Right cardiac atrium (tissue), 5 donors: ENCODE results near the gene PLEKHO2. TPM values are rescaled to one million over a fixed set of nuclear protein-coding genes. Genes with fewer than 3 reads are reported as not detected.
A peak's percentile ranks its signal among the peaks of the same experiment; 100 is the strongest.

Source experiments
- ATAC-seq, 2 donors: fragments of 200-7000 bp; cut with Tn5 transposase; one replicate each; pipeline versions ENCODE4 v1.8.0 to v1.9.1; 2020; ENCODE audit warnings: moderate library complexity in 2 of 2, mild to moderate bottlenecking in 1 of 2
- DNase-seq, 3 donors: peaks; one replicate each; pipeline ENCODE4 v3.0.0-alpha.2; 2020
- H3K27ac ChIP-seq: one replicate; pipeline ENCODE4 v1.5.1; 2013; ENCODE audit warnings: mild to moderate bottlenecking, low read length, control low read depth, moderate library complexity
- H3K27me3 ChIP-seq: one replicate; pipeline ENCODE4 v1.6.1; 2013; ENCODE audit not compliant: control insufficient read depth, insufficient read depth
- H3K4me1 ChIP-seq: one replicate; pipeline ENCODE4 v1.6.1; 2013; ENCODE audit warnings: low read length; ENCODE audit not compliant: control insufficient read depth, insufficient read depth
- H3K4me3 ChIP-seq: one replicate; pipeline ENCODE4 v1.5.1; 2013; ENCODE audit warnings: low read length, control low read depth
- H3K9me3 ChIP-seq: one replicate; pipeline ENCODE4 v1.6.1; 2013; ENCODE audit warnings: low read length; ENCODE audit not compliant: control insufficient read depth
- WGBS: extraction: QIAGEN DNeasy Blood & Tissue Kit; methylation state at CpG from one replicate; pipeline ENCODE4 v1.1.7; 2013; 5-methylcytosine and 5-hydroxymethylcytosine counted together
- intact Hi-C, 4 donors: fragments of 100-400 bp; cut with DNase I; formaldehyde crosslinking; loops; one replicate each; pipeline versions ENCODE4 v1.11.0 to v1.14.0; 2022 to 2023
- polyA plus RNA-seq: library from polyadenylated mRNA; stranded (reverse); fragments of 200-250 nt; gene quantifications from one replicate; pipeline ENCODE4 v1.2.3, GENCODE V29; 2013
- total RNA-seq, 4 donors: library from RNA; stranded (reverse); fragmentation: NEBNext Ultra II Directional; extraction: Animal tissue kit (Norgen Biotek cat#: 25700); gene quantifications; one replicate each; pipeline ENCODE4 v1.2.1, GENCODE V29; 2021
- donor health status: healthy with polysubstance abuse.
- donor health status: DM: no; HTN: yes; CAD: no.
- donor health status: DM: no; HTN: no; CAD: no.
- donor health status: DM: no; HTN: yes; CAD: no; lungs with severe emphysema.
- donor health status: DM: yes; HTN: yes; CAD: no.

PLEKHO2 gene
- total and polyA plus RNA-seq, 5 donors: 11.6 to 22.3 (median 12.6) TPM

DNA sequence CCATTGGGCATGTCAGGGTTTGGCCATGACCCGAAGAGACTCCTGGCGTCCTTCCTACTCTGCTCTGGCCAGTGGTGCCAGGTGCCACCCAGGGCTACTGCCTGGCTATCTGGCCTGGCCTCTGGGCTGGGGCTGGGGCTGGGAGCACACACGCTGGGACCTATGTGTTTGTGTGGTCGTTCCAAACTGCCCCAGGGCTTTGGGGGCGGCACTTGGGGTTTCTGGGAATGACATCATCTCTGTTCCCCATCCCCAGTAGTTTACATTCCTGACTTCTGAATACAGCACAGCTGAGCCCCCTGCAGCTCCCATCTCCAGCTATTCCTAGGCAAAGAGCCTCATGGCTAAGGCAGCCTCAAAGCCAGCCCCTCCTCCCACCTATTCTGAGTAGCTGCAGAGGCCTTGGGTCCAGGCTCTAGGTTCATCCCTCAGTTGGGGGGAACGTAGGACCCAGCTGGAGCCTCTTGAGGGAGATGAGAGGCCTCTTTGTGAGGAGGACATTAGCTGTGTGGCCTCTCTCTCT is 24.3 kb downstream of the PLEKHO2 start:
- WGBS: 64% methylated on average over 6 of the region's 6 CpGs
- DNase-seq: peak in 1 of 3 donors; percentile 25
- ATAC-seq: no peak
- Histone ChIP-seq H3K9me3 (no peaks in the 10 kb centered on the region), H3K4me3 (no peak overlapping the region), H3K27me3 (no peaks in the 10 kb centered on the region), H3K27ac (no peak overlapping the region), H3K4me1 (no peaks in the 10 kb centered on the region)
- intact Hi-C loops: no loop called here

- Histone ChIP-seq H3K27ac (no peak overlapping the region), H3K4me1 (no peaks in the 10 kb centered on the region), H3K9me3 (no peaks in the 10 kb centered on the region), H3K27me3 (no peaks in the 10 kb centered on the region), H3K4me3 (no peak overlapping the region)
- intact Hi-C loops: no loop called here
- DNase-seq (no peak), ATAC-seq (no peak)
Observed at GRCh38 chr15:64869501-64869900, 27.8 kb downstream of the PLEKHO2 start.

DNA sequence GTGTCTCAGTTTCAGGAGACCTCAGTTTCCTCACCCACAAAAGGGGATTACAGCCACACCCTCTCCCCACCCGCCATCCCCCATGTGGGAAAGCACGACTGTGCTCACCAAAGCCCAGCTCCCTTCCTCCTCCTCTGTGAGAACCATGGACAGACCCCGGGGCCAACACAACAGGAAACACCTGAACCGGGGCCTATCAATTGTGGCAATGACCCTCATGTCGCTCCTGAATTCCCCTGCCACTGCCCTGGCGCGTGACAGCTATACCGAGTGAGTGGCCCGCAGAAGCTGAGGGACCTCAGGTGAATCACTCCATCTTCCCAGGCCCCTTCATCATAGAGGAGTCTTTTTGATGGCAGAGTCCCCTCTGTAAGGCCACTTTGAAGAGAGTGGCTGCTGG is 28.6 kb downstream of the PLEKHO2 start:
- DNase-seq (peak in 1 of 3 donors; percentile 46), ATAC-seq (no peak)
- Histone ChIP-seq H3K4me1 (no peaks in the 10 kb centered on the region), H3K27ac (no peak overlapping the region), H3K27me3 (no peaks in the 10 kb centered on the region), H3K4me3 (no peak overlapping the region), H3K9me3 (no peaks in the 10 kb centered on the region)
- intact Hi-C loops: no loop called here
- WGBS: 64% methylated on average over 9 of the region's 9 CpGs

DNA sequence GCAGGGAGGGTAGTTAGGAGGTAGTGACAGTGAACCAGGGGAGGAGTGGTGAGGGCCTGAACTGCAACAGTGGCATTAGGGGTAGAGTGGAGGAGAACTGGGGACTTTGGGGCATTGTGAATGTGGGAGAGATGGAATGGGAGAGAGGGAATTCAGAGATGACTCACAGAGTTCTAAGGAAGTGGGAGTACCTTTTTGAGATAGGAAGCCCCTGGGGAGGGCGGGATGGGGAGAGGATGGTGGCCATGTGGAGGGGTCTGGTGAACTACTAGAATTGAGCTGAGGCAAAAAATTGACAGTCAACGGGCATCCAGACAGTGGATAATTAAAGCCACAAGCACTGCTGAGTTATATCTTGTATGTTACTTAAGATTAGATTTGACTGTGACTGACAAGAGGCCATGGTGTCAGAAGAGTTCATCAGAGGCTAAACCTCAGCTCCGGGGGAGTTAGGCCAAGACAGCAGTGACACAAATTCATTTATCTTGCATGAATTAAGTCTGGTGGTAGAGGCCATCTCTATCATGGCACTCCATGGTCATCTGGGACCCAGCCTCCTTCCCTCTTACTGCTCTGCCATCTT is 34.0 kb downstream of the PLEKHO2 start:
- Histone ChIP-seq H3K9me3 (no peaks in the 10 kb centered on the region), H3K4me3 (no peak overlapping the region), H3K4me1 (peaks cover 2% of the 10 kb centered on the region), H3K27ac (no peak overlapping the region), H3K27me3 (no peaks in the 10 kb centered on the region)
- ATAC-seq (no peak), DNase-seq (peak in 1 of 3 donors; percentile 10)
- intact Hi-C loops: no loop called here
- 68% methylated on average over 3 of the region's 3 CpGs for WGBS

DNA sequence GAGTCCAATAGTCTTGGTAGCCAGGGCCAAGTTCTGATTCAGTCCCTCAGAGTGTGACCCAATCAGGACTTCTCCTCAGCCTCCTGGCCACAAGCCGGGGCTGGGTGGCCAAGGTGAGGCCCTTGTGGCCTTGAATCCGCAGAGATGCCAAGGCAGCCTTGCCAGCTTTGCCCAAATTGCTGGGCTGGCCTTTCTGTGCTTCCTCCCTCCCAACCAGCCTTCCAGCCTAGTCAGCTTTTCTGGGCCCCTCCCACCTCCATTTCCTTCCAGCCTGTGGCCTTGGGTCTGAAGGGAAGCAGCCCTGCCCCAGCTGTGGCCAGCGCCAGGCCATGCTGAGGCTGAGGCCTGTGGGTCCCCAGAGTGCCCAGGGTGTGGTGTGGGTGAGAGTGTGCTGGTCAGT is 35.7 kb downstream of the PLEKHO2 start:
- peak overlapping the region; percentile 34 for H3K27ac ChIP-seq
- no peaks in the 10 kb centered on the region for H3K27me3 ChIP-seq
- peaks cover 2% of the 10 kb centered on the region for H3K4me1 ChIP-seq
- WGBS: 49% methylated on average over 3 of the region's 3 CpGs
- ATAC-seq: peak; percentile 89 to 91
- peak; percentile 85 to 93 (median 93) for DNase-seq
- no peaks in the 10 kb centered on the region for H3K9me3 ChIP-seq
- no peak overlapping the region for H3K4me3 ChIP-seq
- intact Hi-C loops: no loop called here

DNA sequence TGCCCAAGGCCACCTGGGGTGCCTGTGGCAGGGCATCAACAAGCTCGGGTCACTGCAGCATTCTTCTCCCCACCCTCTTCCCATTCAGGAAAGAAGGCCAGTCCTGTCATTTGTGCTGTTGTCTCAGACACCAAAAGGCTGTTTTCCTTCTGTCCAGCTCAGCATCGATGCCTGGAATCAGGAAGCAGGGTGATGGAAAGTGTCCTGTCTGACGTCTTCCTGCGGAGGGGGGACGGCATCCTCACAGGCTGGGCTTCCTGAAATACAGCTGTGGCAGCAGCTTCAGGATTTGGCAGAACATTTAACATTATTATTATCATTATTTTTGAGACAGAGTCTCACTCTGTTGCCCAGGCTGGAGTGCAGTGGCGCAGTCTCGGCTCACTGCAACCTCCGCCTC is 37.0 kb downstream of the PLEKHO2 start:
- intact Hi-C loops: no loop called here
- WGBS: 55% methylated on average over 8 of the region's 8 CpGs
- Histone ChIP-seq H3K27ac (peak overlapping the region; percentile 47), H3K27me3 (no peaks in the 10 kb centered on the region), H3K9me3 (no peaks in the 10 kb centered on the region), H3K4me3 (no peak overlapping the region), H3K4me1 (peaks cover 4% of the 10 kb centered on the region)
- ATAC-seq: peak; percentile 22 to 47
- no peak for DNase-seq

- H3K4me3 ChIP-seq: no peak overlapping the region
- WGBS: 58% methylated on average over 5 of the region's 5 CpGs
- H3K9me3 ChIP-seq: no peaks in the 10 kb centered on the region
- H3K4me1 ChIP-seq: peaks cover 8% of the 10 kb centered on the region
- DNase-seq (no peak), ATAC-seq (peak; percentile 53 to 62)
- intact Hi-C loops: no loop called here
- H3K27ac ChIP-seq: peak overlapping the region; percentile 78
- H3K27me3 ChIP-seq: no peaks in the 10 kb centered on the region
Observed at GRCh38 chr15:64883100-64883581, 41.4 kb downstream of the PLEKHO2 start.

DNA sequence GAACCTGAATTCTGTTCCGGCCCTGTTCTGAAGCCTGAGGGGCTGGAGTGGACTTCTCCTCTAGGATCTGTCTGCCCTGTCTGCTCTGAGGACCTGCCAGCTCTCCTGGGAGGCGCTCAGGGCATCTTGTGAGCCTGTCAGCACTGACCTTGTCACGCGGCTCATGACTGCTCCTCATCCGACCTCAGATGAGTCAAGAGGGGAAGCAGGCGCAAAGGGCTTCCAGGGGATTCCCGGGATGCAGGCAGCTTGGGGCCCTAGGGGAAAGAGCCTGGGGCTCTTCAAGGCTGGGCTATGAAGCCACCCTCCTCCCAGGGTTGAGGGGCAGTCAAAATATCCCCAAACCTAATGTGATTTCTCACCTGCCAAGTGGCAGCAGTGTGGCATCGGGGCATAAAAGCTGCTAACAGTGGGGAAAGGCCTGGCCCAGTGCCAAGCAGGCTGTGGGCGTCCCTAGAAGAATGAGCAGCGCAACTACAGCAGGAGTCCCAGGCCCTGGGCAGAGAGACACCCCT is 42.3 kb downstream of the PLEKHO2 start:
- H3K27ac ChIP-seq: peak overlapping the region; percentile 78
- 17% methylated on average over 10 of the region's 10 CpGs for WGBS
- DNase-seq (peak; percentile 81 to 86 (median 86)), ATAC-seq (peak; percentile 76 to 86)
- H3K9me3 ChIP-seq: no peaks in the 10 kb centered on the region
- H3K27me3 ChIP-seq: no peaks in the 10 kb centered on the region
- H3K4me1 ChIP-seq: peaks cover 8% of the 10 kb centered on the region
- intact Hi-C loops: no loop called here
- no peak overlapping the region for H3K4me3 ChIP-seq

- Histone ChIP-seq H3K27me3 (no peaks in the 10 kb centered on the region), H3K27ac (no peak overlapping the region), H3K9me3 (no peaks in the 10 kb centered on the region), H3K4me1 (peaks cover 8% of the 10 kb centered on the region), H3K4me3 (no peak overlapping the region)
- ATAC-seq (no peak), DNase-seq (no peak)
- 88% methylated on average over 5 of the region's 5 CpGs for WGBS
- intact Hi-C loops: no loop called here
Observed at GRCh38 chr15:64884679-64885078, 43.0 kb downstream of the PLEKHO2 start.

DNA sequence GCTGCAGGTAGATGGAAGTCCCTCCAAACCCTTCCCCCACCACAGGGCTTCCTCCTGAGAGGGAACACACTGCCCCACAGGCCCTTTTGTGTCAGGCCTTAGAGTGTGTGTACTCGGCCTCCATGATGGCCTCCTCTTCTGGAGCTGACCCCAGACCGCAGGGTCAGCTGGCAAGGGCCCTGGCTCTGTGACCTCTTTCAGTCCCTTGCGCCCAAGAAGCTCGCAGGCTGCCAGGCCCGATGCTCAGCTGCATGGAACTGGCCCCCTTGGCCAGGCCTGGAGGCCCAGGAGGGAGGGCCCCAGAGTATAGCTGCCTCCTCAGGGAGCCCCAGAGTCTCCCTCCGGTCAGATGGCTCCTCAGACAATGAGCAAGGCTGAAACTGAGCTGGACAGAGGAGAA is 46.6 kb downstream of the PLEKHO2 start:
- intact Hi-C loops: no loop called here
- Histone ChIP-seq H3K4me1 (peaks cover 8% of the 10 kb centered on the region), H3K4me3 (no peak overlapping the region), H3K27me3 (no peaks in the 10 kb centered on the region), H3K27ac (no peak overlapping the region), H3K9me3 (no peaks in the 10 kb centered on the region)
- WGBS: 87% methylated on average over 6 of the region's 6 CpGs
- ATAC-seq (no peak), DNase-seq (no peak)

DNA sequence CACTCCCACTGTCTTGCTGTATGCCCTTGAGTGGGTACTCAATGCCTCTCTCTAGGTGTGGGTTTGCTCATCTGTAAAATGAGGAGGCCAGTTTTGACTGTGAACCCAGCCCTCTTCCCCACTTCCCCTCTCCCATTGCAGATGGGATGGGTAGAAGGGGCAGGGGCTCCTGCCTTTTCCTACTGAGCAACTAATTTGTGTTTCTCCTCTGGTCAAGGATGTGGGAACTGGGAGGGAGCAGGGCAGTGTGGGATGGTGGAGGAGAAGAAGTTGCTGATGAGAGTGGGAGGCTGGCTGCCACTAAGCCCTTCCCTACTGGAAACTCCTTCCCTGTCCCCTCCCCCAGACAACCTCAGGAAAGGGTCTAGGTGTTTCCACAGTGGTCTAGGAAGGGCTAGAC is 49.8 kb downstream of the PLEKHO2 start:
- Histone ChIP-seq H3K4me1 (peaks cover 5% of the 10 kb centered on the region), H3K9me3 (no peaks in the 10 kb centered on the region), H3K4me3 (no peak overlapping the region), H3K27me3 (no peaks in the 10 kb centered on the region), H3K27ac (no peak overlapping the region)
- intact Hi-C loops: loop anchor here in 2 of 4 donors (10.0 kb wide), 1 partner anchor 47 kb away; the partner anchor contains the start of gene PLEKHO2 (in 2 of the 2)
- ATAC-seq (no peak), DNase-seq (no peak)
